Tongue (tissue), 2 donors: ENCODE results near the gene ACAA1. TPM values are rescaled to one million over a fixed set of nuclear protein-coding genes. Genes with fewer than 3 reads are reported as not detected.
A peak's percentile ranks its signal among the peaks of the same experiment; 100 is the strongest.

Experiments used
- DNase-seq: peaks from one replicate; pipeline ENCODE4 v3.0.0-alpha.2; 2015
- total RNA-seq: library from RNA; depleted of rRNA; stranded (reverse); fragments of >200 nt; gene quantifications from one replicate; pipeline ENCODE4 v1.2.3, GENCODE V29; 2014

ACAA1 gene
- total RNA-seq, 1 donor from 2014 or later = 42.0 TPM

GRCh38 chr3:38118421-38119247, 18.3 kb downstream of the ACAA1 start:
- no peak for DNase-seq

- DNase-seq = peak; percentile 59
These were observed 19.0 kb downstream of the ACAA1 start for GRCh38 chr3:38117748-38118420.

GRCh38 chr3:38117163-38117716, 19.7 kb downstream of the ACAA1 start:
- DNase-seq = no peak

- DNase-seq = no peak
These were observed 20.3 kb downstream of the ACAA1 start for GRCh38 chr3:38116471-38117162.

GRCh38 chr3:38115645-38116427, 21.1 kb downstream of the ACAA1 start:
- no peak for DNase-seq

- DNase-seq = no peak
These were observed 21.9 kb downstream of the ACAA1 start for GRCh38 chr3:38114875-38115644.

GRCh38 chr3:38114052-38114874, 22.7 kb downstream of the ACAA1 start:
- DNase-seq = no peak

GRCh38 chr3:38112378-38112761, 24.6 kb downstream of the ACAA1 start:
- no peak for DNase-seq

GRCh38 chr3:38111696-38112377, 25.1 kb downstream of the ACAA1 start:
- DNase-seq = peak; percentile 15

- no peak for DNase-seq
These were observed 25.7 kb downstream of the ACAA1 start for GRCh38 chr3:38111201-38111600.

GRCh38 chr3:38110314-38111050, 26.4 kb downstream of the ACAA1 start:
- no peak for DNase-seq

- DNase-seq = no peak
These were observed 27.2 kb downstream of the ACAA1 start for GRCh38 chr3:38109580-38110313.

GRCh38 chr3:38108649-38109579, 28.0 kb downstream of the ACAA1 start:
- DNase-seq = no peak

- DNase-seq = no peak
These were observed 28.8 kb downstream of the ACAA1 start for GRCh38 chr3:38107911-38108648.

GRCh38 chr3:38105525-38105924, 31.4 kb downstream of the ACAA1 start:
- no peak for DNase-seq

- no peak for DNase-seq
These were observed 34.5 kb downstream of the ACAA1 start for GRCh38 chr3:38102444-38102814.
